Stromal cell of bone marrow (primary cell): Measurements from ENCODE around the gene DYRK2.

Source experiments
- DNase-seq: peaks from one replicate; pipeline ENCODE4 v3.0.0-alpha.2; 2012; ENCODE audit warnings: low read depth

The DYRK2 gene

GRCh38 chr12:67648521-67649260 lies at the start of gene DYRK2:
DYRK2 (plus strand) TSS chr12:67648745; CDS start chr12:67649134, 389 bp downstream.
- DNase-seq: peak; percentile 60

- DNase-seq: no peak
Observed at GRCh38 chr12:67599691-67600090, 48.9 kb upstream of the DYRK2 start.

- no peak for DNase-seq
Observed at GRCh38 chr12:67601126-67601525, 47.4 kb upstream of the DYRK2 start.

- no peak for DNase-seq
Observed at GRCh38 chr12:67609226-67609870, 39.2 kb upstream of the DYRK2 start.

- DNase-seq: no peak
Observed at GRCh38 chr12:67613040-67613439, 35.5 kb upstream of the DYRK2 start.

- no peak for DNase-seq
Observed at GRCh38 chr12:67617629-67618028, 30.9 kb upstream of the DYRK2 start.

- DNase-seq: no peak
Observed at GRCh38 chr12:67618303-67618702, 30.2 kb upstream of the DYRK2 start.

GRCh38 chr12:67621112-67621511 lies 27.4 kb upstream of the DYRK2 start:
- DNase-seq: no peak

- no peak for DNase-seq
Observed at GRCh38 chr12:67621926-67622325, 26.6 kb upstream of the DYRK2 start.

GRCh38 chr12:67623259-67623658 lies 25.3 kb upstream of the DYRK2 start:
- DNase-seq: no peak

- no peak for DNase-seq
Observed at GRCh38 chr12:67624355-67624754, 24.2 kb upstream of the DYRK2 start.

- no peak for DNase-seq
Observed at GRCh38 chr12:67625004-67625403, 23.5 kb upstream of the DYRK2 start.

GRCh38 chr12:67626156-67626555 lies 22.4 kb upstream of the DYRK2 start:
- DNase-seq: no peak

GRCh38 chr12:67630373-67631088 lies 18.0 kb upstream of the DYRK2 start:
- DNase-seq: no peak

GRCh38 chr12:67632005-67632404 lies 16.5 kb upstream of the DYRK2 start:
- DNase-seq: no peak

- no peak for DNase-seq
Observed at GRCh38 chr12:67633024-67633610, 15.4 kb upstream of the DYRK2 start.

- DNase-seq: no peak
Observed at GRCh38 chr12:67633708-67634107, 14.8 kb upstream of the DYRK2 start.

- no peak for DNase-seq
Observed at GRCh38 chr12:67634303-67634761, 14.2 kb upstream of the DYRK2 start.

- DNase-seq: no peak
Observed at GRCh38 chr12:67637718-67638117, 10.8 kb upstream of the DYRK2 start.

- DNase-seq: no peak
Observed at GRCh38 chr12:67638694-67639093, 9.9 kb upstream of the DYRK2 start.

GRCh38 chr12:67640863-67641262 lies 7.7 kb upstream of the DYRK2 start:
- no peak for DNase-seq

GRCh38 chr12:67645126-67645525 lies 3.4 kb upstream of the DYRK2 start:
- no peak for DNase-seq

GRCh38 chr12:67645601-67646000 lies 2.9 kb upstream of the DYRK2 start:
- DNase-seq: no peak
